Body of pancreas (tissue), 4 donors: ENCODE results near the gene CFB.
"Not testable (repeated sequence)": the region's sequence is repeated elsewhere in the genome, so short reads cannot be mapped to it uniquely, and the experiment has no call there.

Source experiments
- POLR2A ChIP-seq, 3 donors: fragments of 450-650 bp; IDR thresholded peaks; one replicate each; pipeline ENCODE4 v1.6.1; 2016; ENCODE audit warnings: antibody characterized with exemption in 3 of 3, mild to moderate bottlenecking in 2 of 3
- TF ChIP-seq, protein P1 (sequence below), 7 experiments: fragments of 450-650 bp in 4 of 7; fragments of 200-600 bp in 3 of 7; sonication (generic) in 3 of 7; IDR thresholded peaks; one replicate each; pipeline ENCODE4 v1.5.1; 2016 to 2019; ENCODE audit warnings: antibody characterized with exemption in 7 of 7

DNA sequence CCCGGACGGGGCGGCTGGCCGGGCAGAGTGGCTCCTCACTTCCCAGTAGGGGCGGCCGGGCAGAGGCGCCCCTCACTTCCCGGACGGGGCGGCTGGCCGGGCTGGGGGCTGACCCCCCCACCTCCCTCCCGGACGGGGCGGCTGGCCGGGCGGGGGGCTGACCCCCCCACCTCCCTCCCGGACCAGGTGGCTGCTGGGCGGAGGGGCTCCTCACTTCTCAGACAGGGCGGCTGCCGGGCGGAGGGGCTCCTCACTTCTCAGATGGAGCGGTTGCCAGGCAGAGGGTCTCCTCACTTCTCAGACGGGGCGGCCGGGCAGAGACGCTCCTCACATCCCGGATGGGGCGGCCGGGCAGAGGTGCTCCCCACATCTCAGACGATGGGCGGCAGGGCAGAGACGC lies 13.8 kb upstream of the CFB start:
- not testable (repeated sequence) for TF ChIP-seq POLR2A (IDR thresholded peaks at IDR 0.05)
- TF ChIP-seq, protein P1, sequence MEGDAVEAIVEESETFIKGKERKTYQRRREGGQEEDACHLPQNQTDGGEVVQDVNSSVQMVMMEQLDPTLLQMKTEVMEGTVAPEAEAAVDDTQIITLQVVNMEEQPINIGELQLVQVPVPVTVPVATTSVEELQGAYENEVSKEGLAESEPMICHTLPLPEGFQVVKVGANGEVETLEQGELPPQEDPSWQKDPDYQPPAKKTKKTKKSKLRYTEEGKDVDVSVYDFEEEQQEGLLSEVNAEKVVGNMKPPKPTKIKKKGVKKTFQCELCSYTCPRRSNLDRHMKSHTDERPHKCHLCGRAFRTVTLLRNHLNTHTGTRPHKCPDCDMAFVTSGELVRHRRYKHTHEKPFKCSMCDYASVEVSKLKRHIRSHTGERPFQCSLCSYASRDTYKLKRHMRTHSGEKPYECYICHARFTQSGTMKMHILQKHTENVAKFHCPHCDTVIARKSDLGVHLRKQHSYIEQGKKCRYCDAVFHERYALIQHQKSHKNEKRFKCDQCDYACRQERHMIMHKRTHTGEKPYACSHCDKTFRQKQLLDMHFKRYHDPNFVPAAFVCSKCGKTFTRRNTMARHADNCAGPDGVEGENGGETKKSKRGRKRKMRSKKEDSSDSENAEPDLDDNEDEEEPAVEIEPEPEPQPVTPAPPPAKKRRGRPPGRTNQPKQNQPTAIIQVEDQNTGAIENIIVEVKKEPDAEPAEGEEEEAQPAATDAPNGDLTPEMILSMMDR (IDR thresholded peaks at IDR 0.05): not testable (repeated sequence)
